Testis (tissue), 3 donors: Measurements from ENCODE around the gene TMEM119. TPM values are rescaled to one million over a fixed set of nuclear protein-coding genes. Genes with fewer than 3 reads are reported as not detected.
"Not testable (repeated sequence)": the region's sequence is repeated elsewhere in the genome, so short reads cannot be mapped to it uniquely, and the experiment has no call there.

ENCODE experiments used
- DNase-seq: peaks from one replicate; pipeline ENCODE4 v3.0.0-alpha.2; 2019
- H3K27ac ChIP-seq, 2 donors: fragments of 200-600 bp; sonication (generic); one replicate each; pipeline ENCODE4 v1.5.1; 2019
- H3K27me3 ChIP-seq: fragments of 200-600 bp; sonication (generic); one replicate; pipeline ENCODE4 v1.5.1; 2019
- H3K36me3 ChIP-seq: fragments of 200-600 bp; sonication (generic); one replicate; pipeline ENCODE4 v1.5.1; 2017; ENCODE audit warnings: low read depth; ENCODE audit errors: missing control alignments
- H3K4me1 ChIP-seq: fragments of 200-600 bp; sonication (generic); one replicate; pipeline ENCODE4 v1.5.1; 2019
- H3K4me3 ChIP-seq, 2 donors: fragments of 200-600 bp; sonication (generic); one replicate each; pipeline ENCODE4 v1.5.1; 2017 to 2019
- H3K9me3 ChIP-seq: fragments of 200-600 bp; sonication (generic); one replicate; pipeline ENCODE4 v1.5.1; 2017
- POLR2A ChIP-seq: fragments of 450-650 bp; IDR thresholded peaks from one replicate; pipeline ENCODE4 v1.6.1; 2017; ENCODE audit warnings: antibody characterized with exemption, mild to moderate bottlenecking, moderate library complexity
- WGBS, 2 donors: methylation state at CpG; one replicate each; pipeline ENCODE4 v1.1.5; 2018; 5-methylcytosine and 5-hydroxymethylcytosine counted together
- intact Hi-C: fragments of 100-400 bp; cut with DNase I; formaldehyde crosslinking; loops from one replicate; pipeline ENCODE4 v1.15.1; 2023; ENCODE audit warnings: low total_unique reads
- polyA plus RNA-seq: library from polyadenylated mRNA; stranded (reverse); fragments of 350-450 nt; fragmentation: Illumina TruSeq; extraction: RNeasy Lipid Tissue Mini Kit (QIAGEN cat#74804); gene quantifications from one replicate; pipeline ENCODE4 v1.2.3, GENCODE V29; 2014; ENCODE audit warnings: low read depth, low replicate concordance; ENCODE audit not compliant: insufficient read depth
- total RNA-seq, 2 donors: library from RNA; depleted of rRNA; stranded (reverse); fragments of >200 nt; gene quantifications; one replicate each; pipeline ENCODE4 v1.2.3, GENCODE V29; 2016
- TF ChIP-seq, protein P1 (sequence below), 3 experiments: fragments of 450-650 bp in 2 of 3; fragments of 200-600 bp in 1 of 3; sonication (generic) in 1 of 3; IDR thresholded peaks; one replicate each; pipeline ENCODE4 v1.5.1; 2016 to 2019; ENCODE audit warnings: antibody characterized with exemption in 3 of 3, mild to moderate bottlenecking in 2 of 3, moderate library complexity in 1 of 3

TMEM119 gene
- total and polyA plus RNA-seq, 3 donors from 2014 or later: 5.3 to 17.1 (median 9.6) TPM

DNA sequence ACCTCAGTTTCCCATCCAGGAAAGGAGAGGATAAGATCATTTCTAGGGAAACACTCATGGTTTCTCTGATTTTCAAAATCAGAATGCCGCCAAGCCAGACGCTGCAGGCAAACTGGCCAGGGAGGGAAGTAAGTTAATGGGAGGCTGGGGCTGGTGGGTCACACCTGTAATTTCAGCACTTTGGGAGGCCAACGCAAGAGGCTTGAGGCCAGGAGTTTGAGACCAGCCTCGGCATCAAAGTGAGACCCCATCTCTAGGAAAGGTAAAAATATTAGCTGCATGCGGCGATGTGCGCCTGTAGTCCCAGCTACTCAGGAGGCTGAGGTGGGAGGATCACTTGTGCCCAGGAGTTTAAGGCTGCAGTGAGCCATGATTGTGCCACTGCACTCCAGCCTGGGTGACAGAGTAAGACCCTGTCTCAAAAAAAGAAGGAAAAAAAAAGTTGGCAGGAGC lies 35.2 kb upstream of the TMEM119 start:
- intact Hi-C loops: no loop called here
- H3K9me3 ChIP-seq: no peaks in the 10 kb centered on the region
- H3K36me3 ChIP-seq: no peaks in the 10 kb centered on the region
- H3K27ac ChIP-seq: no peak overlapping the region
- H3K4me1 ChIP-seq: peaks cover 2% of the 10 kb centered on the region
- 75 to 94% methylated on average over 7 of the region's 7 CpGs for WGBS, 2 donors
- H3K27me3 ChIP-seq: no peaks in the 10 kb centered on the region
- no peak for DNase-seq
- TF ChIP-seq POLR2A: no peak
- TF ChIP-seq, protein P1, sequence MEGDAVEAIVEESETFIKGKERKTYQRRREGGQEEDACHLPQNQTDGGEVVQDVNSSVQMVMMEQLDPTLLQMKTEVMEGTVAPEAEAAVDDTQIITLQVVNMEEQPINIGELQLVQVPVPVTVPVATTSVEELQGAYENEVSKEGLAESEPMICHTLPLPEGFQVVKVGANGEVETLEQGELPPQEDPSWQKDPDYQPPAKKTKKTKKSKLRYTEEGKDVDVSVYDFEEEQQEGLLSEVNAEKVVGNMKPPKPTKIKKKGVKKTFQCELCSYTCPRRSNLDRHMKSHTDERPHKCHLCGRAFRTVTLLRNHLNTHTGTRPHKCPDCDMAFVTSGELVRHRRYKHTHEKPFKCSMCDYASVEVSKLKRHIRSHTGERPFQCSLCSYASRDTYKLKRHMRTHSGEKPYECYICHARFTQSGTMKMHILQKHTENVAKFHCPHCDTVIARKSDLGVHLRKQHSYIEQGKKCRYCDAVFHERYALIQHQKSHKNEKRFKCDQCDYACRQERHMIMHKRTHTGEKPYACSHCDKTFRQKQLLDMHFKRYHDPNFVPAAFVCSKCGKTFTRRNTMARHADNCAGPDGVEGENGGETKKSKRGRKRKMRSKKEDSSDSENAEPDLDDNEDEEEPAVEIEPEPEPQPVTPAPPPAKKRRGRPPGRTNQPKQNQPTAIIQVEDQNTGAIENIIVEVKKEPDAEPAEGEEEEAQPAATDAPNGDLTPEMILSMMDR (IDR thresholded peaks at IDR 0.05): no peak
- H3K4me3 ChIP-seq: no peak overlapping the region

DNA sequence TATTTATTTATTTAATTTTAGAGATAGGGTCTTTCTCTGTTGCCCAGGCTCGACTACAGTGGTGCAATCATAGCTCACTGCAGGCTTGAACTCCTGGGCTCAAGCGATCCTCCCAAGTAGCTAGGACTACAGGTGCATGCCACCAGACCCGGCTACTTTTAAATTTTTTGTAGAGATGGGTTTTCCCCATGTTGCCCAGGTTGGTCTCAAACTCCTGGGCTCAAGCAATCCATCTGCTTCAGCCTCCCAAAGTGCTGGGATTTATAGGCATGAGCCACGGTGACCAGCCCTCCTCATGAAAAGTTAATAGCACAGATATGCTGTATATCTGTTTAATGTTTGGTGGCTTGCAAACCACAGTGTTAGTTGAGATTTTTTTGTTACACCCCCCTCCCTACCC lies 33.4 kb upstream of the TMEM119 start:
- DNase-seq, H3K27ac ChIP-seq, H3K4me1 ChIP-seq, H3K27me3 ChIP-seq, intact Hi-C loops, H3K9me3 ChIP-seq, H3K36me3 ChIP-seq, H3K4me3 ChIP-seq: not testable (repeated sequence)
- 90 to 91% methylated on average over 4 of the region's 4 CpGs for WGBS, 2 donors

DNA sequence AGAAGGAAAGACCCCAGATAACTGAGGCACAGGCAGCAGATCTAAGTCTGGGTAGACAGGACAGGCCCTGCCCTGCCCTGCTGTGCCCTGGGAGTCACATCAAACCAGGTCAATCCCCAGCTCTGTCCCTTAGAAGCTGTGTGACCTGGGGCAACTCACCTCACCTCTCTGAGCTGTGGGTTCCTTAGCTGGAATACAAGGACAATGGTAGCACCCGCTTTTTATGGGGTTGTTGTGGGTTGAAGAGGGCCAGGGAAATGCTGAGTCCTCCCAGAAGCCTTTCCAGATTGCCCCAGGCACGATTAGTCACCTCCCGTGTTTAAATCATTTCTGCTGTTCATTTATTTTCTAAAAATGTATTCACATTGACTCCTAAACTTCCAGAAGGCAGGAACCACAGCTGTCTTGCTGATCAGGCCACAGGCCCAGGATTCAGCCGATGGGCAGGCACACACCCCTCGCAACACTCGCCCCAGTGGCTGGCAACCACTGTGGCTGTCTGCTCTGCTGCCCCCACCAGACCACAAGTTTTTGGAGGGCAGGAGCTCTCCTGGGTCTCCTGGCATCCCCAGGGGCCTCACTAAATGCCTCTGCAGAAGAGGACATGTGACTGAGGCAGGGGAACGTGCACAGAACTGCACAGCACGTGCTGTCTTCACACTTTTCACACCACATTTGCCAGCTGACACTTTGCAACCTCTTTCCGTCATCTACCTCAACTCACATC lies 32.8 kb upstream of the TMEM119 start:
- H3K27me3 ChIP-seq: no peaks in the 10 kb centered on the region
- H3K27ac ChIP-seq: no peak overlapping the region
- no peak overlapping the region for H3K4me3 ChIP-seq
- no peaks in the 10 kb centered on the region for H3K36me3 ChIP-seq
- WGBS, 2 donors: 78 to 81% methylated on average over 9 of the region's 9 CpGs
- no peaks in the 10 kb centered on the region for H3K9me3 ChIP-seq
- intact Hi-C loops: no loop called here
- TF ChIP-seq POLR2A: no peak
- TF ChIP-seq, protein P1 (IDR thresholded peaks at IDR 0.05): no peak
- DNase-seq: no peak
- no peaks in the 10 kb centered on the region for H3K4me1 ChIP-seq

DNA sequence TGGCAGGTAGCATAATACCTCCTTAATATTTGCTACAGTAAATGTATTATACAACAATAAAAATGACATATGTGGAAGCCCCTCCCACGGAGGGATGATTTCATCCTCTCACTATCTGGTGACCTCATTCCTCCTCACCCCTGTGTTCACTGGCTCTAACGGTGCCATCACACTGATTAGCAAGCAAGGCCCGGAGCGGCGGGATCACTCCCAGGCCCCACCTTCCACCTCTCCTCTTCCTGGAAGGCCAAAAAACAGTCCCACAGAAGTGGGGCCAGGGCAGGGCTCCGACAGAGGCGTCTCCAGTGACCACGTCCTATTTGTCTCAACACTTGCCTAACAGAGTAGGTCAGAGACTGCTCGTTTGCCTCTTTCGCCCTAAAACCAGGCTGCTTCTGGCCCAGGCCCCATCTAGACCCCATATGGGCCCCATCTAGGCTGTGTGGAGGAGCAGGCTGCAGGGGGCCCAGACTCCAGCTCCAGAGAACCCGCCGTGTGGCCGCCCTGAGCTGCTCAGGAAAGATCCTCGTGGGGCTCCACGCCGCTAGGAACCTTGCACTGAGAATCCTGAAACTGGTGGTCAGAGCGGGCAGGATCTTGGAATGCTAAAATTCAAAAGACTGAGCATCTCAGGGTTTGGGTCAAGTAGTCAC lies 32.1 kb upstream of the TMEM119 start:
- Histone ChIP-seq H3K4me3 (no peak overlapping the region), H3K27ac (no peak overlapping the region), H3K9me3 (no peaks in the 10 kb centered on the region), H3K27me3 (no peaks in the 10 kb centered on the region), H3K4me1 (no peaks in the 10 kb centered on the region), H3K36me3 (no peaks in the 10 kb centered on the region)
- no peak for DNase-seq
- intact Hi-C loops: no loop called here
- 76 to 79% methylated on average over 15 to 17 of the region's 17 CpGs for WGBS, 2 donors
- TF ChIP-seq, protein P1 (IDR thresholded peaks at IDR 0.05): no peak
- TF ChIP-seq POLR2A: no peak

DNA sequence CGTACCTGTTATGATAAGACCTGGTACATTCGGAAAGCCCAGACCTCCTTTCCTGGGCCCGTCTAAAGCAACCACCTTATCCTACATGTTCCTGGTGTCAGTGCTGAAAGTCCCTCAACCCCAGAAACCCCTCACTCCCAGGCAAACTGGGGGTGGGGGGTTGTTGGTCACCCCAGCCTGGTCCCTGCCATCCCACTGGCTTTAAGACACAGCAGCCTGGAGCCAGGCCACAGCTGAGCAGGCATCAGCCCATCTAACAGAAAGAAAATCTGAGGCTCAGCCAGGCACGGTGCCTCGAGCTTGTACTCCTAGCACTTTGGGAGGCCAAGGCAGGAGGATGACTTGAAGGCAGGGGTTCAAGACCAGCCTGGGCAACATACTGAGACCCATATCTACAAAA lies 31.3 kb upstream of the TMEM119 start:
- 81 to 86% methylated on average over 5 of the region's 5 CpGs for WGBS, 2 donors
- Histone ChIP-seq H3K9me3 (no peaks in the 10 kb centered on the region), H3K27me3 (no peaks in the 10 kb centered on the region), H3K36me3 (no peaks in the 10 kb centered on the region), H3K4me1 (no peaks in the 10 kb centered on the region), H3K27ac (no peak overlapping the region), H3K4me3 (no peak overlapping the region)
- intact Hi-C loops: no loop called here
- DNase-seq: no peak
- TF ChIP-seq POLR2A: no peak
- TF ChIP-seq, protein P1 (IDR thresholded peaks at IDR 0.05): no peak
